ENCODE measurements around the gene NOL11.

Gene NOL11

GRCh38 chr17:67712375-67712774, 5.4 kb upstream of the NOL11 start:
- H3K27me3 ChIP-seq: no peaks in the 10 kb centered on the region
- no peak for DNase-seq
- no peaks in the 10 kb centered on the region for H3K36me3 ChIP-seq
- TF ChIP-seq, protein P1, sequence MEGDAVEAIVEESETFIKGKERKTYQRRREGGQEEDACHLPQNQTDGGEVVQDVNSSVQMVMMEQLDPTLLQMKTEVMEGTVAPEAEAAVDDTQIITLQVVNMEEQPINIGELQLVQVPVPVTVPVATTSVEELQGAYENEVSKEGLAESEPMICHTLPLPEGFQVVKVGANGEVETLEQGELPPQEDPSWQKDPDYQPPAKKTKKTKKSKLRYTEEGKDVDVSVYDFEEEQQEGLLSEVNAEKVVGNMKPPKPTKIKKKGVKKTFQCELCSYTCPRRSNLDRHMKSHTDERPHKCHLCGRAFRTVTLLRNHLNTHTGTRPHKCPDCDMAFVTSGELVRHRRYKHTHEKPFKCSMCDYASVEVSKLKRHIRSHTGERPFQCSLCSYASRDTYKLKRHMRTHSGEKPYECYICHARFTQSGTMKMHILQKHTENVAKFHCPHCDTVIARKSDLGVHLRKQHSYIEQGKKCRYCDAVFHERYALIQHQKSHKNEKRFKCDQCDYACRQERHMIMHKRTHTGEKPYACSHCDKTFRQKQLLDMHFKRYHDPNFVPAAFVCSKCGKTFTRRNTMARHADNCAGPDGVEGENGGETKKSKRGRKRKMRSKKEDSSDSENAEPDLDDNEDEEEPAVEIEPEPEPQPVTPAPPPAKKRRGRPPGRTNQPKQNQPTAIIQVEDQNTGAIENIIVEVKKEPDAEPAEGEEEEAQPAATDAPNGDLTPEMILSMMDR (IDR thresholded peaks at IDR 0.05; ENCODE audit: low read depth, low read length): no peak
- no peak overlapping the region for H3K4me3 ChIP-seq (ENCODE audit: low read depth, low read length)
- H3K9me3 ChIP-seq: no peaks in the 10 kb centered on the region
- H3K4me1 ChIP-seq: peaks cover 3% of the 10 kb centered on the region; the same call in 1 of the 2 replicates

GRCh38 chr17:67713169-67713568, 4.6 kb upstream of the NOL11 start:
- H3K4me1 ChIP-seq: peaks cover 3% of the 10 kb centered on the region; the same call in 1 of the 2 replicates
- no peaks in the 10 kb centered on the region for H3K27me3 ChIP-seq
- TF ChIP-seq, protein P1 (IDR thresholded peaks at IDR 0.05; ENCODE audit: low read depth, low read length): no peak
- H3K9me3 ChIP-seq: no peaks in the 10 kb centered on the region
- H3K36me3 ChIP-seq: no peaks in the 10 kb centered on the region
- H3K4me3 ChIP-seq (ENCODE audit: low read depth, low read length): no peak overlapping the region
- DNase-seq: no peak

GRCh38 chr17:67716405-67716798, 1.3 kb upstream of the NOL11 start:
- H3K27me3 ChIP-seq: no peaks in the 10 kb centered on the region
- TF ChIP-seq, protein P1 (IDR thresholded peaks at IDR 0.05; ENCODE audit: low read depth, low read length): no peak
- H3K9me3 ChIP-seq: no peaks in the 10 kb centered on the region
- peaks cover 23% of the 10 kb centered on the region for H3K36me3 ChIP-seq
- H3K4me3 ChIP-seq (ENCODE audit: low read depth, low read length): no peak overlapping the region
- DNase-seq: no peak
- H3K4me1 ChIP-seq: peaks cover 8% of the 10 kb centered on the region

DNA sequence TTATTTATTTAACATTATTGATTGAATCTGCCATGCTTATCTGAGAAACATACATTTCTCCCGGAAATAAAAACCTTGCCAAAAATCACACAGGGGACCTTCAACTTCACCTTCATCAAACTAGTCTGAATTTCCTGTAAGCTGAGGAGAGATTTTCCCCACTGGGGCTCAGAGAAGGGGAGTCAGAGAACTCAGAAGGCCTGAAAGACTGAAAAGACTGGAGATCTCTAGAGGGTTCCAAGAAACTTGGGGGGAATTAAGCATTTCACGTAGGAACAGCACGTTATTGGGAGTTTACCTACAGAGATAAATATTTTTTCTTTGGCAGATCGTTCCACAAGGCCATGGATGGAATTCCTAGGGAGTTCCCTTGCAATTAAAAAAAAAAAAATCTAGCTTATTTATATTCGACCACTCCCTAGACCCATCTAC, 528 bp upstream of the NOL11 start:
- Histone ChIP-seq H3K36me3 (peaks cover 31% of the 10 kb centered on the region), H3K4me1 (peaks cover 8% of the 10 kb centered on the region), H3K4me3 (ENCODE audit: low read depth, low read length) (peak overlapping the region; percentile 93), H3K27me3 (no peaks in the 10 kb centered on the region), H3K9me3 (no peaks in the 10 kb centered on the region)
- TF ChIP-seq, protein P1 (IDR thresholded peaks at IDR 0.05; ENCODE audit: low read depth, low read length): no peak
- no peak for DNase-seq

DNA sequence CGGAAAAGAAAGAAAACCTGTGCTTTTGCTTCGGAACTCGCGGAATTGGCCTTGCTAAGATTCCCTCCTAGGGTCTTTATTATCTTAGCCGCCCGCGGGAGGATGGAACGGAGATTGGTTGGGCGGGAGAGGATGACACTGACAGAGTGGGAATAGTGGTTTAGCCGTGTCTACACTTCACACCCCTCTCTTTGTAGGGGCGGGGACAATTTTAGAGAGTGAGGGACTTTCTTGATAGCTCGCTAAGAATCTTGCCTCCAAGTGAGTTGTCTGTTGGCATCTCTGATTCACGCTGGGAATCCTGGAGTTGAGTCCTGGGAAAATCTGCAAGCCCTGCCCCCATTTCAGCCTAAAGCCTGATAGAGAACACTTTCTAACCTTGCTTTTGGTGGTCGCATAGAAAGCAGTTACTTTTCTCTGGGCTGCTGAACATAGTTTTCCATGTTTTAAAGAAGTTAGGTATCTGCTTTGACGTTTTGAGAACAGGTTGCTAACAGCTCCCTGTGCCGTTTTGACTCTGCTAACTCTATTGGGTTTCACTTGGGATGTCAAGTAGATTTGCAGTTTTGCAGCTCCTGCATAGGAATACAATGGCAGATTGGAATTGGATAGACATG, 697 bp downstream of the NOL11 start:
- TF ChIP-seq, protein P1 (IDR thresholded peaks at IDR 0.05; ENCODE audit: low read depth, low read length): no peak
- Histone ChIP-seq H3K36me3 (peaks cover 42% of the 10 kb centered on the region), H3K9me3 (no peaks in the 10 kb centered on the region), H3K4me1 (peaks cover 8% of the 10 kb centered on the region), H3K27me3 (no peaks in the 10 kb centered on the region), H3K4me3 (ENCODE audit: low read depth, low read length) (peak overlapping the region; percentile 93)
- peak; percentile 14 for DNase-seq

GRCh38 chr17:67725373-67725791, 7.6 kb downstream of the NOL11 start:
- TF ChIP-seq, protein P1 (IDR thresholded peaks at IDR 0.05; ENCODE audit: low read depth, low read length): no peak
- Histone ChIP-seq H3K27me3 (no peaks in the 10 kb centered on the region), H3K36me3 (peaks cover 92% of the 10 kb centered on the region), H3K9me3 (no peaks in the 10 kb centered on the region), H3K4me3 (ENCODE audit: low read depth, low read length) (no peak overlapping the region), H3K4me1 (no peaks in the 10 kb centered on the region)
- no peak for DNase-seq

All from BE2C (cell line).